GM18498 (cell line): ENCODE data around the gene FILIP1L.

Experiments used
- ATAC-seq: cut with Tn5 transposase; IDR thresholded peaks from one replicate; pipeline ENCODE4 v1.9.1; 2021; ENCODE audit warnings: mild to moderate bottlenecking, moderate library complexity; ENCODE audit not compliant: unreplicated experiment

Gene FILIP1L

GRCh38 chr3:99981138-99981537 lies 133.2 kb downstream of the FILIP1L start:
- ATAC-seq = no peak

GRCh38 chr3:99980606-99981005 lies 133.7 kb downstream of the FILIP1L start:
- no peak for ATAC-seq

GRCh38 chr3:99978221-99978620 lies 136.1 kb downstream of the FILIP1L start:
- ATAC-seq = no peak

GRCh38 chr3:99976584-99976983 lies 137.7 kb downstream of the FILIP1L start:
- no peak for ATAC-seq

GRCh38 chr3:99974989-99975388 lies 139.3 kb downstream of the FILIP1L start:
- ATAC-seq = no peak

- ATAC-seq = no peak
Observed at GRCh38 chr3:99972380-99973104, 141.8 kb downstream of the FILIP1L start.

- ATAC-seq = no peak
Observed at GRCh38 chr3:99971761-99972160, 142.5 kb downstream of the FILIP1L start.

- ATAC-seq = peak; percentile 97
Observed at GRCh38 chr3:99970198-99970597, 144.1 kb downstream of the FILIP1L start.

GRCh38 chr3:99969136-99969535 lies 145.2 kb downstream of the FILIP1L start:
- ATAC-seq = no peak

- ATAC-seq = no peak
Observed at GRCh38 chr3:99967796-99968195, 146.5 kb downstream of the FILIP1L start.

- ATAC-seq = no peak
Observed at GRCh38 chr3:99966662-99967416, 147.5 kb downstream of the FILIP1L start.

- no peak for ATAC-seq
Observed at GRCh38 chr3:99965681-99966408, 148.5 kb downstream of the FILIP1L start.

- no peak for ATAC-seq
Observed at GRCh38 chr3:99965077-99965476, 149.2 kb downstream of the FILIP1L start.

GRCh38 chr3:99962703-99963102 lies 151.6 kb downstream of the FILIP1L start:
- no peak for ATAC-seq

- no peak for ATAC-seq
Observed at GRCh38 chr3:99961756-99962515, 152.4 kb downstream of the FILIP1L start.

GRCh38 chr3:99960941-99961340 lies 153.4 kb downstream of the FILIP1L start:
- ATAC-seq = no peak

- ATAC-seq = no peak
Observed at GRCh38 chr3:99960123-99960878, 154.0 kb downstream of the FILIP1L start.

GRCh38 chr3:99958222-99958912 lies 155.9 kb downstream of the FILIP1L start:
- ATAC-seq = no peak

- no peak for ATAC-seq
Observed at GRCh38 chr3:99957151-99957796, 157.0 kb downstream of the FILIP1L start.
